ENCODE results near the gene GAL3ST3. TPM values are rescaled to one million over a fixed set of nuclear protein-coding genes. Genes with fewer than 3 reads are reported as not detected.

The GAL3ST3 gene
- total and polyA plus RNA-seq, 2 donors (not counting 1 experiment from before 2014, with no cell fraction given) = not detected

DNA sequence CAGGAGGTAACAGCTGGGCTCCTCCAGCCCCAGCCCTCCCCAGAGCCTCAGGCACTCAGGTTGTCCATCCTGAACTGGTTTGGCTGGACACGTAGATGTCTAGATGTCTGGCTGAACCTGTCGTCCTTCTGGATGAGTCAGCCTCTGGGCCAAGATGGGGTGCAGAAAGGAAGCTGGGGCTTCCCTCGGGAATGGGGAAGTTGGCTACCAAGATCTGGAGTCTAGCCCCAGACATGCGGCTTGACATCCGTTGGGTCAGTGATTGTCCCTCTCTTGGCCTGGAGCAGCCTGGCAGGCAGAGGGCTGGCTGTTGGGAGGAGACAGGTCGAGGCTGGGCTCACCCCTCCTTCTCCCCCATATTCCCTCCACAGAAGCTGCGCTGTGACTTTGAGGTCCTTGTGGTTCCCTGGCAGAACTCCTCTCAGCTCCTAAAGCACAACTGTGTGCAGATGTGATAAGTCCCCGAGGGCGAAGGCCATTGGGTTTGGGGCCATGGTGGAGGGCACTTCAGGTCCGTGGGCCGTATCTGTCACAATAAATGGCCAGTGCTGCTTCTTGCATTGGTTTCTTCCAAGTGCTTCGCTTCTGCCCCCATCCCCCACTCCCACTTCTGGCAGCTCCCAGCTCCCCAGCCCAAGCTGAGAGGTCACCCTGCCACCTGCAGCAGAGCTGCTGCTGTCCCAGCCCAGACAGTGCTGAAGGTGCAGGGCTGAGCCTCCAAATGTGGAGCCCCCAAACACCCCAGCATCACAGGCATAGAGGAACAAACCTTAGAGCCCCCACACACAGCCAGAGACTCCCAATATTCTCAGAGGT, 35.8 kb downstream of the GAL3ST3 start:
- Histone ChIP-seq H3K36me3 (replicated peaks in 1 of 2; ENCODE audit: control extremely low read depth in 1 of 2, control insufficient read depth in 1 of 2, extremely low read depth in 1 of 2, insufficient read depth in 2 of 2, low read length in 1 of 2) (no peaks in the 10 kb centered on the region), H3K27me3 (replicated peaks in 1 of 4; ENCODE audit: control extremely low read depth in 1 of 4, control insufficient read depth in 3 of 4, insufficient read depth in 4 of 4, low read length in 3 of 4) (peaks cover 0 to 29% (median 12%) of the 10 kb centered on the region in 4 experiments), H4K20me1 (ENCODE audit: control insufficient read depth, insufficient read depth, low read length, poor library complexity, severe bottlenecking) (no peaks in the 10 kb centered on the region), H3K9me3 (ENCODE audit: control extremely low read depth in 1 of 3, control insufficient read depth in 2 of 3, insufficient read depth in 1 of 3, low read length in 2 of 3) (peaks cover 0 to 12% (median 0%) of the 10 kb centered on the region in 3 donors), H3K27ac (ENCODE audit: low read length in 2 of 2) (no peak overlapping the region), H3K4me3 (ENCODE audit: control extremely low read depth in 1 of 5, extremely low read depth in 1 of 5, insufficient read depth in 1 of 5, low read depth in 2 of 5, low read length in 4 of 5) (no peak overlapping the region), H3K4me1 (ENCODE audit: control insufficient read depth in 2 of 2, insufficient read depth in 2 of 2, low read length in 2 of 2) (peaks cover 11 to 13% of the 10 kb centered on the region in 2 donors), H2AFZ (ENCODE audit: insufficient read depth, low read depth, low read length, poor library complexity, severe bottlenecking) (no peak overlapping the region), H3K9ac (ENCODE audit: low read length) (no peak overlapping the region), H3K4me2 (replicated peaks; ENCODE audit: low read depth, low read length, poor library complexity, severe bottlenecking) (no peak overlapping the region), H3K79me2 (ENCODE audit: control insufficient read depth, insufficient read depth, low read length) (no peaks in the 10 kb centered on the region)
- ATAC-seq (ENCODE audit: low read depth) (no peak), DNase-seq (no peak)
- WGBS (ENCODE audit: insufficient coverage) = 25% methylated on average over 9 of the region's 12 CpGs
- no peak overlapping the region for H3K27ac Mint-ChIP-seq
- peaks cover 2% of the 10 kb centered on the region for H3K4me1 Mint-ChIP-seq
- TF ChIP-seq CTCF (IDR thresholded peaks at IDR 0.05) = no peak
- TF ChIP-seq EZH2 (IDR thresholded peaks at IDR 0.05; ENCODE audit: borderline replicate concordance, insufficient read depth, low read depth, low read length, poor library complexity, severe bottlenecking) = no peak
- POLR2A ChIA-PET = no interaction called here
- peaks cover 8% of the 10 kb centered on the region for H3K27me3 Mint-ChIP-seq
- no peak overlapping the region for H3K4me3 Mint-ChIP-seq
- intact Hi-C loops (cut with micrococcal nuclease) = no loop called here
- no peaks in the 10 kb centered on the region for H3K9me3 Mint-ChIP-seq (ENCODE audit: insufficient read depth)
- CTCF ChIA-PET = interaction anchor here (1.6 kb wide), 1 partner anchor 10 kb away, joined by 4 read pairs; no protein-coding TSS in a partner anchor

- intact Hi-C loops (cut with micrococcal nuclease) = no loop called here
- Mint-ChIP-seq H3K4me1 (peaks cover 2% of the 10 kb centered on the region), H3K4me3 (no peak overlapping the region), H3K9me3 (ENCODE audit: insufficient read depth) (no peaks in the 10 kb centered on the region), H3K27ac (no peak overlapping the region), H3K27me3 (peaks cover 8% of the 10 kb centered on the region)
- H3K4me3 ChIP-seq (ENCODE audit: control extremely low read depth in 1 of 5, extremely low read depth in 1 of 5, insufficient read depth in 1 of 5, low read depth in 2 of 5, low read length in 4 of 5) = peak overlapping the region in 1 of 5 experiments; percentile 20
- H4K20me1 ChIP-seq (ENCODE audit: control insufficient read depth, insufficient read depth, low read length, poor library complexity, severe bottlenecking) = no peaks in the 10 kb centered on the region
- no peak for ATAC-seq (ENCODE audit: low read depth)
- CTCF ChIA-PET = interaction anchor here (1.6 kb wide), 1 partner anchor 10 kb away, joined by 4 read pairs; no protein-coding TSS in a partner anchor
- no peak overlapping the region for H3K27ac ChIP-seq (ENCODE audit: low read length in 2 of 2)
- peak overlapping the region; percentile 67 for H3K4me2 ChIP-seq (replicated peaks; ENCODE audit: low read depth, low read length, poor library complexity, severe bottlenecking)
- no peak for TF ChIP-seq EZH2 (IDR thresholded peaks at IDR 0.05; ENCODE audit: borderline replicate concordance, insufficient read depth, low read depth, low read length, poor library complexity, severe bottlenecking)
- TF ChIP-seq CTCF (IDR thresholded peaks at IDR 0.05) = no peak
- 71% methylated on average over 8 of the region's 12 CpGs for WGBS (ENCODE audit: insufficient coverage)
- DNase-seq = no peak
- H3K9me3 ChIP-seq (ENCODE audit: control extremely low read depth in 1 of 3, control insufficient read depth in 2 of 3, insufficient read depth in 1 of 3, low read length in 2 of 3) = peaks cover 0 to 12% (median 0%) of the 10 kb centered on the region in 3 donors
- POLR2A ChIA-PET = no interaction called here
- H3K4me1 ChIP-seq (ENCODE audit: control insufficient read depth in 2 of 2, insufficient read depth in 2 of 2, low read length in 2 of 2) = peaks cover 11 to 13% of the 10 kb centered on the region in 2 donors
- H2AFZ ChIP-seq (ENCODE audit: insufficient read depth, low read depth, low read length, poor library complexity, severe bottlenecking) = peak overlapping the region; percentile 74
- H3K27me3 ChIP-seq (replicated peaks in 1 of 4; ENCODE audit: control extremely low read depth in 1 of 4, control insufficient read depth in 3 of 4, insufficient read depth in 4 of 4, low read length in 3 of 4) = peaks cover 0 to 29% (median 12%) of the 10 kb centered on the region in 4 experiments
- no peak overlapping the region for H3K9ac ChIP-seq (ENCODE audit: low read length)
- H3K36me3 ChIP-seq (replicated peaks in 1 of 2; ENCODE audit: control extremely low read depth in 1 of 2, control insufficient read depth in 1 of 2, extremely low read depth in 1 of 2, insufficient read depth in 2 of 2, low read length in 1 of 2) = no peaks in the 10 kb centered on the region
- H3K79me2 ChIP-seq (ENCODE audit: control insufficient read depth, insufficient read depth, low read length) = no peaks in the 10 kb centered on the region
Observed at GRCh38 chr11:66012371-66012945, 36.5 kb downstream of the GAL3ST3 start.
